ENCODE data around the gene TCF15. TPM values are rescaled to one million over a fixed set of nuclear protein-coding genes. Genes with fewer than 3 reads are reported as not detected.

Gene TCF15
- total and polyA plus RNA-seq, 5 donors from 2014 or later: not detected

- Histone ChIP-seq H3K27me3 (ENCODE audit: control insufficient read depth, insufficient read depth, low read length) (peaks cover 3% of the 10 kb centered on the region), H3K4me3 (ENCODE audit: low read depth, low read length) (no peak overlapping the region), H3K9me3 (ENCODE audit: control insufficient read depth in 2 of 2, low read length in 2 of 2) (peaks cover 0 to 2% of the 10 kb centered on the region in 2 experiments), H3K27ac (ENCODE audit: insufficient read depth, low read length, poor library complexity, severe bottlenecking) (no peak overlapping the region), H3K4me1 (ENCODE audit: control insufficient read depth, insufficient read depth, low read length, poor library complexity, severe bottlenecking) (no peaks in the 10 kb centered on the region), H3K36me3 (ENCODE audit: control insufficient read depth, insufficient read depth, low read length) (no peaks in the 10 kb centered on the region)
- no peaks in the 10 kb centered on the region for H3K36me3 Mint-ChIP-seq
- no peak overlapping the region for H3K4me3 Mint-ChIP-seq
- ATAC-seq (ENCODE audit: low read depth in 2 of 2) (no peak), DNase-seq (no peak)
- peaks cover 0 to 13% (median 7%) of the 10 kb centered on the region in 7 donors for H3K9me3 Mint-ChIP-seq
- H3K27ac Mint-ChIP-seq: no peak overlapping the region
- H3K4me1 Mint-ChIP-seq: no peaks in the 10 kb centered on the region
- peaks cover 31% of the 10 kb centered on the region for H3K27me3 Mint-ChIP-seq
These were observed 8.0 kb upstream of the TCF15 start for GRCh38 chr20:617934-618690.

DNA sequence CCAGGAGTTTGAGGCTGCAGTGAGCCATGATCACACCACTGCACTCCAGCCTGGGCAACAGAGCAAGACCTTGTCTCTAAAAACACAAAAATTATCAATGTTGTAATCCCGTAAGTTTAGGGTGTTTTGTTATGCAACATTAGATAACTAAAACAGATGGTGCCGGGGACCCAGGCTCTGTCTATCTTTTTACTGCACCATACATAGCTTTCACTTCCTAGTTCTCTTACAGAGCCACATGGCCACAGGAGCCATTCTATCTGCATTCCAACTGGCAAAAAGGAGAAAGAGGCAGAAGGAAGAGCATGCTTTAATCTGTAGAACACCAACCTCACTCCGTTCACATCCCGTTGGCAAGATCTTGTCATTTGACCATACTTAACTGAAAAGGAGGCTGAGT lies 5.4 kb upstream of the TCF15 start:
- ATAC-seq (ENCODE audit: low read depth in 2 of 2): no peak
- Histone ChIP-seq H3K27ac (ENCODE audit: insufficient read depth, low read length, poor library complexity, severe bottlenecking) (no peak overlapping the region), H3K9me3 (ENCODE audit: control insufficient read depth in 2 of 2, low read length in 2 of 2) (peaks cover 0 to 2% of the 10 kb centered on the region in 2 experiments), H3K4me1 (ENCODE audit: control insufficient read depth, insufficient read depth, low read length, poor library complexity, severe bottlenecking) (no peaks in the 10 kb centered on the region), H3K36me3 (ENCODE audit: control insufficient read depth, insufficient read depth, low read length) (no peaks in the 10 kb centered on the region), H3K27me3 (ENCODE audit: control insufficient read depth, insufficient read depth, low read length) (peaks cover 11% of the 10 kb centered on the region), H3K4me3 (ENCODE audit: low read depth, low read length) (no peak overlapping the region)
- H3K4me1 Mint-ChIP-seq: peaks cover 0 to 4% (median 0%) of the 10 kb centered on the region in 4 donors
- H3K4me3 Mint-ChIP-seq: no peak overlapping the region
- no peak overlapping the region for H3K27ac Mint-ChIP-seq
- no peak for DNase-seq
- no peaks in the 10 kb centered on the region for H3K36me3 Mint-ChIP-seq
- H3K9me3 Mint-ChIP-seq: peaks cover 0 to 13% (median 3%) of the 10 kb centered on the region in 7 donors
- peaks cover 48% of the 10 kb centered on the region for H3K27me3 Mint-ChIP-seq

DNA sequence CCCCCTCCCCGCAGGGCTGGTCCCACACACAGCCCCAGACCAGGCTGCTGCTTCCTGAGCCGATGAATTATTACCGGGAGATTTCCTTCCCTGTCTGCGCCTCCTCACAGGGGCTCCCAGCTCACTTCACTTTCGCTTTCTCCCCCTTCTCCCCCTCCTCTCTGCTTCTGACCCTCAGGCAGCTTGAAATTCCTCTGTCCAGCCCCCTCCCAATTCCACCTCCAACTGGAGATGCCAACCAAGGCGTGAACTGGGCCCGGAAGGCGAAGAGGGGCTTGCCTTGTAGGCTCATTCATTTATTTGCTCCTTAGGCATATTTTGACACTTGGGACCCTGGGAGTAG lies 1.7 kb upstream of the TCF15 start:
- no peaks in the 10 kb centered on the region for H3K9me3 ChIP-seq (ENCODE audit: control insufficient read depth in 2 of 2, low read length in 2 of 2)
- no peak for DNase-seq
- H3K4me3 Mint-ChIP-seq: peak overlapping the region in 1 of 4 donors; percentile 71

DNA sequence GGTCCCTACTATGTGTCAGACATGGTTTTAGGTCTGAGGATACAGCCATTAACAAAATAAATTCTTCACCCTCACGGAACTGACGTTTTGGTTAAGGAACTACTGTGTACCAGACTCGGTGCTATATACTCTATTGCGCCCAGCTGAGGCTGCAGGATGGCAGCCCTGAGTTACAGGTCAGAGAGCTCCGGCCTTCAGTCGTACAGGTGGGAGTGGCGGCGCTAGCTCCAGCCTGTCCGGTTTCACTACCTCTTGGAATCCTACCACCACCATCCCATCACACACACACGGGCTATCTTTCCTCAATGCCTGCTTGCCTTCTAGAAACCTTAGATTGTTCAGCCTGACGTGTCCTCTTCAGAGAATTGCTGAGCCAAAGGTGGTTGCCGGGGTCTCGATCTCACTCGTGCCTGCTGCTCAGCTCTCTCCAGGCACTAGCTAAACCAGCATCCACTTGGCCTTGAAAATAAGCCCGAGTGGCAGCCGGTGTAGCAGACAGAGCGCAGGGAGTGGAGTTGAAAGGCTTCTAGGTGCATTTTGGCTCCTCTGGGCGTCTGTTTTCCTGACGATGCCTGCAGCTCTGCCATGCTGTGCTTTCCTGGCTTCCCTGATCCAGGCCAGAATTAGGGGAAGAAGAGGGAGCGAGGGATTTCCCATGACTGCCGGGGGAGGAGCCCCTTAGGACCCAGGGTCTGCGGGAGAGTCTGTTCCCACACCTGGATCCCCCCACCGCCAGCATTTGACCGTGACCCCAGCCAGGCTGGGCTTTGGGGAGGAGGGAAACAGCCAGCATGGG lies 1.1 kb upstream of the TCF15 start:
- H3K4me1 Mint-ChIP-seq: peaks cover 0 to 6% (median 0%) of the 10 kb centered on the region in 4 donors
- DNase-seq (no peak), ATAC-seq (ENCODE audit: low read depth in 2 of 2) (no peak)
- H3K27me3 Mint-ChIP-seq: peaks cover 62% of the 10 kb centered on the region
- H3K9me3 Mint-ChIP-seq: peaks cover 0 to 3% (median 0%) of the 10 kb centered on the region in 7 donors
- H3K27ac Mint-ChIP-seq: no peak overlapping the region
- no peak overlapping the region for H3K4me3 ChIP-seq (ENCODE audit: low read depth, low read length)
- H3K9me3 ChIP-seq (ENCODE audit: control insufficient read depth in 2 of 2, low read length in 2 of 2): no peaks in the 10 kb centered on the region
- H3K36me3 ChIP-seq (ENCODE audit: control insufficient read depth, insufficient read depth, low read length): no peaks in the 10 kb centered on the region
- no peaks in the 10 kb centered on the region for H3K36me3 Mint-ChIP-seq
- H3K4me1 ChIP-seq (ENCODE audit: control insufficient read depth, insufficient read depth, low read length, poor library complexity, severe bottlenecking): peaks cover 5% of the 10 kb centered on the region
- peaks cover 9% of the 10 kb centered on the region for H3K27me3 ChIP-seq (ENCODE audit: control insufficient read depth, insufficient read depth, low read length)
- no peak overlapping the region for H3K27ac ChIP-seq (ENCODE audit: insufficient read depth, low read length, poor library complexity, severe bottlenecking)
- peak overlapping the region in 2 of 4 donors; percentile 60 to 69 for H3K4me3 Mint-ChIP-seq

More for the DNA sequence above, 1.7 kb upstream of the TCF15 start:
- Histone ChIP-seq H3K27ac (ENCODE audit: insufficient read depth, low read length, poor library complexity, severe bottlenecking) (no peak overlapping the region), H3K4me1 (ENCODE audit: control insufficient read depth, insufficient read depth, low read length, poor library complexity, severe bottlenecking) (peaks cover 5% of the 10 kb centered on the region), H3K36me3 (ENCODE audit: control insufficient read depth, insufficient read depth, low read length) (no peaks in the 10 kb centered on the region), H3K4me3 (ENCODE audit: low read depth, low read length) (no peak overlapping the region), H3K27me3 (ENCODE audit: control insufficient read depth, insufficient read depth, low read length) (peaks cover 12% of the 10 kb centered on the region)
- H3K27me3 Mint-ChIP-seq: peaks cover 56% of the 10 kb centered on the region
- H3K9me3 Mint-ChIP-seq: peaks cover 0 to 3% (median 0%) of the 10 kb centered on the region in 7 donors
- peaks cover 0 to 6% (median 0%) of the 10 kb centered on the region in 4 donors for H3K4me1 Mint-ChIP-seq
- H3K27ac Mint-ChIP-seq: peak overlapping the region in 1 of 3 donors; percentile 62
- ATAC-seq (ENCODE audit: low read depth in 2 of 2): no peak
- no peaks in the 10 kb centered on the region for H3K36me3 Mint-ChIP-seq

DNA sequence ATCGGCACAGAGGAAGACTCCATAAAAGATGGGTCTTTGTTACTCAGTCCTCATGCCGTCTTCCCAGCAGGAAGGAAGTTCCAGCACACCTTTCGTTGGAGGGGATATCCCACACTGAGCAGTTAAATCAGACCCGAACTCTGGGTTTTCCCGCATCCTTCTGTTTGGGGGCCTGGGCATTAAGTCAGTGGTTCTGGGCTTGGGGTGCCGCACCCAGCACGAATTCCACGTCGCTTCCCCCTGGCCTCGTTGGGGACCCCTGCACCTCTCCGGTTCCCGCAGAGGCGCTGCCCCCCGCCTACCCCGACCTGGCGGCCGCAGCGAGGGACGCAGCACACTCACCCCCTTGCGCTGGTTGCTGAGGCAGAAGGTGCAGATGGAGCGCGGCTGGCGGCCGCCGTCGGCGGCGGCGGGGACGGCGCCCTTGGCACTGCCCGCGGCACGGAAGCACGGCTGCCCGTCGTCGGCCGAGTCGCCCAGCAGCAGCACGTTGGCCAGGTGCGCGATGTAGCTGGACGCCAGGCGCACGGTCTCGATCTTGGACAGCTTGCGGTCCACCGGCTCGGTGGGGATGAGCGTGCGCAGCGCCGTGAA lies 641 bp downstream of the TCF15 start:
- Mint-ChIP-seq H3K4me3 (peak overlapping the region in 1 of 4 donors; percentile 31), H3K27ac (no peak overlapping the region), H3K27me3 (peaks cover 61% of the 10 kb centered on the region), H3K9me3 (no peaks in the 10 kb centered on the region), H3K36me3 (no peaks in the 10 kb centered on the region), H3K4me1 (peaks cover 0 to 6% (median 0%) of the 10 kb centered on the region in 4 donors)
- ATAC-seq (ENCODE audit: low read depth in 2 of 2): no peak
- Histone ChIP-seq H3K27me3 (ENCODE audit: control insufficient read depth, insufficient read depth, low read length) (peaks cover 9% of the 10 kb centered on the region), H3K27ac (ENCODE audit: insufficient read depth, low read length, poor library complexity, severe bottlenecking) (no peak overlapping the region), H3K9me3 (ENCODE audit: control insufficient read depth in 2 of 2, low read length in 2 of 2) (no peaks in the 10 kb centered on the region), H3K36me3 (ENCODE audit: control insufficient read depth, insufficient read depth, low read length) (no peaks in the 10 kb centered on the region), H3K4me1 (ENCODE audit: control insufficient read depth, insufficient read depth, low read length, poor library complexity, severe bottlenecking) (peaks cover 5% of the 10 kb centered on the region), H3K4me3 (ENCODE audit: low read depth, low read length) (no peak overlapping the region)
- DNase-seq: no peak

- Histone ChIP-seq H3K27ac (ENCODE audit: insufficient read depth, low read length, poor library complexity, severe bottlenecking) (no peak overlapping the region), H3K4me1 (ENCODE audit: control insufficient read depth, insufficient read depth, low read length, poor library complexity, severe bottlenecking) (peaks cover 5% of the 10 kb centered on the region), H3K9me3 (ENCODE audit: control insufficient read depth in 2 of 2, low read length in 2 of 2) (no peaks in the 10 kb centered on the region), H3K36me3 (ENCODE audit: control insufficient read depth, insufficient read depth, low read length) (no peaks in the 10 kb centered on the region), H3K27me3 (ENCODE audit: control insufficient read depth, insufficient read depth, low read length) (peaks cover 9% of the 10 kb centered on the region), H3K4me3 (ENCODE audit: low read depth, low read length) (no peak overlapping the region)
- Mint-ChIP-seq H3K4me3 (peak overlapping the region in 1 of 4 donors; percentile 31), H3K9me3 (no peaks in the 10 kb centered on the region), H3K27me3 (peaks cover 64% of the 10 kb centered on the region), H3K36me3 (no peaks in the 10 kb centered on the region), H3K27ac (no peak overlapping the region), H3K4me1 (peaks cover 0 to 6% (median 0%) of the 10 kb centered on the region in 4 donors)
- DNase-seq: no peak
- ATAC-seq (ENCODE audit: low read depth in 2 of 2): no peak
These were observed 1.1 kb downstream of the TCF15 start for GRCh38 chr20:608970-609369.

DNA sequence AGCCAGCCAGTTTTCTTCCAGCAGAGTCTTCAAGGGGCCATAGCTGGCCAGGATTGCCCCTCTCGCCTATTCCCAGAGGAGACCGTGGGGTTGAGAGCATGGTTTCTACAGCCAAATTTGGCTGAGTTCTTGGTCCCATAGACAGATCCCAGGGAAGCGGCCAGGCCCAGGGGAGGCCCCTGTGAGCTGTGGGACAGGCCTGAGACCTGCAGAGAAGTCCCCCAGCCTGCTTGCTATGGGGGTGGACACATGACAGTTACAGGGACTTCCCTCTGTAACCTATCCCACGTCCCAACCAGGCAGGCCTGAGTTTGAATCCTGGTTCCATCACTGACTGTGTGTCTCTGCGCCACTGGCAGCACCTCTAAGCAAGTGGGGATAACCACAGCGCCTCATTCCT lies 2.6 kb downstream of the TCF15 start:
- Mint-ChIP-seq H3K4me3 (no peak overlapping the region), H3K27me3 (peaks cover 56% of the 10 kb centered on the region), H3K9me3 (no peaks in the 10 kb centered on the region), H3K36me3 (no peaks in the 10 kb centered on the region), H3K27ac (no peak overlapping the region), H3K4me1 (peaks cover 0 to 6% (median 0%) of the 10 kb centered on the region in 4 donors)
- H3K4me1 ChIP-seq (ENCODE audit: control insufficient read depth, insufficient read depth, low read length, poor library complexity, severe bottlenecking): peaks cover 5% of the 10 kb centered on the region
- peaks cover 9% of the 10 kb centered on the region for H3K27me3 ChIP-seq (ENCODE audit: control insufficient read depth, insufficient read depth, low read length)
- H3K27ac ChIP-seq (ENCODE audit: insufficient read depth, low read length, poor library complexity, severe bottlenecking): no peak overlapping the region
- H3K4me3 ChIP-seq (ENCODE audit: low read depth, low read length): no peak overlapping the region
- H3K36me3 ChIP-seq (ENCODE audit: control insufficient read depth, insufficient read depth, low read length): no peaks in the 10 kb centered on the region
- DNase-seq: no peak
- no peak for ATAC-seq (ENCODE audit: low read depth in 2 of 2)
- no peaks in the 10 kb centered on the region for H3K9me3 ChIP-seq (ENCODE audit: control insufficient read depth in 2 of 2, low read length in 2 of 2)
